Common myeloid progenitor, CD34-positive (primary cell): ENCODE results near the gene CEP112.

Experiments
- CTCF ChIA-PET: fragments of 350-600 bp; sonication (Branson Sonifier 250); formaldehyde crosslinking; loops from one replicate; lab custom pipeline; 2021; ENCODE audit warnings: antibody characterized with exemption; lab: Charles Lee
- POLR2A ChIA-PET: fragments of 350-600 bp; sonication (Branson Sonifier 250); formaldehyde crosslinking; loops from one replicate; lab custom pipeline; 2021; ENCODE audit warnings: antibody characterized with exemption; lab: Charles Lee
- DNase-seq, 3 donors: peaks; one replicate each; pipeline versions ENCODE4 v3.0.0 to v3.0.0-alpha.2; 2013
- H3K27ac ChIP-seq, 2 experiments: 1 replicate in 1 of 2; 2 replicates in 1 of 2; pipeline ENCODE4 v1.7.0; 2013; ENCODE audit warnings: inconsistent platforms in 2 of 2, low read length in 2 of 2, mild to moderate bottlenecking in 2 of 2, low read depth in 1 of 2, moderate library complexity in 1 of 2; ENCODE audit not compliant: severe bottlenecking in 2 of 2, insufficient read depth in 1 of 2, poor library complexity in 1 of 2
- H3K27me3 ChIP-seq, 5 experiments: replicated peaks in 2 of 5; 1 replicate in 3 of 5; 2 replicates in 2 of 5; pipeline versions ENCODE4 v1.6.1 to v1.7.0; 2013; ENCODE audit warnings: low read length in 4 of 5, mild to moderate bottlenecking in 2 of 5, moderate library complexity in 2 of 5, inconsistent platforms in 1 of 5; ENCODE audit not compliant: insufficient read depth in 5 of 5, control insufficient read depth in 4 of 5
- H3K36me3 ChIP-seq, 4 experiments: 1 replicate in 2 of 4; 2 replicates in 2 of 4; pipeline versions ENCODE4 v1.6.1 to v1.7.0; 2013; ENCODE audit warnings: low read length in 3 of 4, control low read depth in 1 of 4, mild to moderate bottlenecking in 1 of 4; ENCODE audit not compliant: control insufficient read depth in 4 of 4, insufficient read depth in 4 of 4
- H3K4me1 ChIP-seq, 4 experiments: 1 replicate in 3 of 4; 2 replicates in 1 of 4; pipeline versions ENCODE4 v1.6.1 to v1.7.1; 2013; ENCODE audit warnings: low read length in 3 of 4, mild to moderate bottlenecking in 3 of 4, control low read depth in 1 of 4, inconsistent platforms in 1 of 4, moderate library complexity in 1 of 4; ENCODE audit not compliant: control insufficient read depth in 4 of 4, insufficient read depth in 4 of 4; ENCODE audit errors: control extremely low read depth in 1 of 4
- H3K4me3 ChIP-seq, 7 experiments: 1 replicate in 4 of 7; 2 replicates in 3 of 7; pipeline versions ENCODE4 v1.5.1 to v1.7.0; 2013; ENCODE audit warnings: mild to moderate bottlenecking in 7 of 7, low read length in 6 of 7, moderate library complexity in 6 of 7, inconsistent platforms in 2 of 7, low read depth in 2 of 7, control low read depth in 1 of 7; ENCODE audit not compliant: insufficient read depth in 4 of 7, control insufficient read depth in 1 of 7; ENCODE audit errors: extremely low read depth in 1 of 7
- H3K9me3 ChIP-seq, 5 experiments: 1 replicate in 4 of 5; 2 replicates in 1 of 5; pipeline versions ENCODE4 v1.6.1 to v1.7.1; 2013; ENCODE audit warnings: low read length in 4 of 5, mild to moderate bottlenecking in 2 of 5, inconsistent platforms in 1 of 5, low read depth in 1 of 5, moderate library complexity in 1 of 5; ENCODE audit not compliant: control insufficient read depth in 4 of 5, insufficient read depth in 2 of 5; ENCODE audit errors: control extremely low read depth in 1 of 5
- WGBS: methylation state at CpG from one replicate; pipeline ENCODE4 v1.1.5; 2013; ENCODE audit not compliant: insufficient coverage; 5-methylcytosine and 5-hydroxymethylcytosine counted together

The CEP112 gene

GRCh38 chr17:65953316-65954147 lies 238.4 kb downstream of the CEP112 start:
- Histone ChIP-seq H3K4me3 (no peak overlapping the region), H3K27me3 (no peaks in the 10 kb centered on the region), H3K36me3 (peaks cover 0 to 3% (median 0%) of the 10 kb centered on the region in 4 experiments), H3K27ac (no peak overlapping the region), H3K9me3 (peaks cover 0 to 13% (median 4%) of the 10 kb centered on the region in 5 experiments), H3K4me1 (no peaks in the 10 kb centered on the region)
- CTCF ChIA-PET: no interaction called here
- WGBS: 97% methylated on average over 10 of the region's 11 CpGs
- no peak for DNase-seq
- POLR2A ChIA-PET: no interaction called here

GRCh38 chr17:65952586-65952985 lies 239.3 kb downstream of the CEP112 start:
- no peaks in the 10 kb centered on the region for H3K27me3 ChIP-seq
- DNase-seq: no peak
- no peaks in the 10 kb centered on the region for H3K4me1 ChIP-seq
- H3K27ac ChIP-seq: no peak overlapping the region
- no peak overlapping the region for H3K4me3 ChIP-seq
- ChIA-PET CTCF (no interaction called here), POLR2A (no interaction called here)
- H3K9me3 ChIP-seq: peaks cover 0 to 9% (median 0%) of the 10 kb centered on the region in 5 experiments
- 100% methylated on average over 1 of the region's 1 CpG for WGBS
- no peaks in the 10 kb centered on the region for H3K36me3 ChIP-seq

GRCh38 chr17:65952015-65952414 lies 239.9 kb downstream of the CEP112 start:
- no peaks in the 10 kb centered on the region for H3K4me1 ChIP-seq
- H3K27ac ChIP-seq: no peak overlapping the region
- DNase-seq: no peak
- no peak overlapping the region for H3K4me3 ChIP-seq
- H3K27me3 ChIP-seq: no peaks in the 10 kb centered on the region
- no peaks in the 10 kb centered on the region for H3K36me3 ChIP-seq
- H3K9me3 ChIP-seq: peaks cover 0 to 6% (median 0%) of the 10 kb centered on the region in 5 experiments
- ChIA-PET CTCF (no interaction called here), POLR2A (no interaction called here)

- no peaks in the 10 kb centered on the region for H3K27me3 ChIP-seq
- no peaks in the 10 kb centered on the region for H3K9me3 ChIP-seq
- H3K4me1 ChIP-seq: no peaks in the 10 kb centered on the region
- WGBS: no CpG with 5 or more reads among the region's 2 CpGs
- no peaks in the 10 kb centered on the region for H3K36me3 ChIP-seq
- no peak for DNase-seq
- POLR2A ChIA-PET: no interaction called here
- H3K4me3 ChIP-seq: no peak overlapping the region
- CTCF ChIA-PET: no interaction called here
- no peak overlapping the region for H3K27ac ChIP-seq
Measured at GRCh38 chr17:65947831-65948230, 244.1 kb downstream of the CEP112 start.

- POLR2A ChIA-PET: no interaction called here
Measured at GRCh38 chr17:65942592-65942991, 249.3 kb downstream of the CEP112 start.

GRCh38 chr17:65941356-65941899 lies 250.5 kb downstream of the CEP112 start:
- no peak overlapping the region for H3K27ac ChIP-seq
- no peaks in the 10 kb centered on the region for H3K4me1 ChIP-seq
- H3K4me3 ChIP-seq: no peak overlapping the region
- 95% methylated on average over 3 of the region's 4 CpGs for WGBS
- H3K27me3 ChIP-seq: no peaks in the 10 kb centered on the region
- ChIA-PET CTCF (no interaction called here), POLR2A (no interaction called here)
- H3K9me3 ChIP-seq: peaks cover 0 to 2% (median 0%) of the 10 kb centered on the region in 5 experiments
- peak in 1 of 3 donors; percentile 7 for DNase-seq
- no peaks in the 10 kb centered on the region for H3K36me3 ChIP-seq

More at GRCh38 chr17:65942592-65942991, 249.3 kb downstream of the CEP112 start:
- no peak overlapping the region for H3K27ac ChIP-seq
- H3K36me3 ChIP-seq: no peaks in the 10 kb centered on the region
- DNase-seq: no peak
- no peaks in the 10 kb centered on the region for H3K4me1 ChIP-seq
- CTCF ChIA-PET: no interaction called here
- H3K27me3 ChIP-seq: no peaks in the 10 kb centered on the region
- no peak overlapping the region for H3K4me3 ChIP-seq
- H3K9me3 ChIP-seq: peaks cover 0 to 2% (median 0%) of the 10 kb centered on the region in 5 experiments
- WGBS: no CpG with 5 or more reads among the region's 1 CpG

GRCh38 chr17:65936013-65936412 lies 255.9 kb downstream of the CEP112 start:
- H3K4me1 ChIP-seq: no peaks in the 10 kb centered on the region
- H3K36me3 ChIP-seq: no peaks in the 10 kb centered on the region
- WGBS: no CpG with 5 or more reads among the region's 3 CpGs
- CTCF ChIA-PET: no interaction called here
- H3K4me3 ChIP-seq: no peak overlapping the region
- H3K27me3 ChIP-seq: no peaks in the 10 kb centered on the region
- peaks cover 0 to 18% (median 3%) of the 10 kb centered on the region in 5 experiments for H3K9me3 ChIP-seq
- POLR2A ChIA-PET: interaction anchor here (0.6 kb wide), 1 partner anchor 61 kb away, joined by 4 read pairs; no protein-coding TSS in a partner anchor
- no peak for DNase-seq
- no peak overlapping the region for H3K27ac ChIP-seq
